Astrocyte (in vitro differentiated cells and primary cell): ENCODE results near the gene SMIM14.

Experiments
- EZH2 ChIP-seq: IDR thresholded peaks from 2 replicates; pipeline ENCODE4 v1.6.1; 2012; ENCODE audit warnings: mild to moderate bottlenecking, low read length, inconsistent platforms; ENCODE audit not compliant: insufficient read depth
- TF ChIP-seq, protein P1 (sequence below): IDR thresholded peaks from 2 replicates; pipeline ENCODE4 v1.5.1; 2011; ENCODE audit warnings: low read depth, mild to moderate bottlenecking, inconsistent platforms, low read length, moderate library complexity; ENCODE audit not compliant: insufficient read depth

DNA sequence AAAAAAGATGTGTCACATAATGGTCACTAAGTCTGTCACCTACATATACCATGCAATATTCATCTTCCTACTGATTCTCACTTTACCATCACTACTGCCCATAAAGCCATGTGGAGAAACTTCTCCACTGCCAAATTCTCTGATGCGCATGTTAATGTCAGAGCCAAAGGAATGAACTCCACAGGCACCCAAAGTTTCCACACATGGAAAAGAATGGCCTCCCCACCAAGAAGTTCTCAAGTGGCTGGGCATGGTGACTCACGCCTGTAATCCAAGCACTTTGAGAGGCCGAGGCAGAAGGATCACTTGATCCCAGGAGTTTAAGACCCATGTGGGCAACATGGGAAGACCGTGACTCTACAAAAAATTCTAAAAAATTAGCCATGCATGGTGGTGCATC is 67.6 kb downstream of the SMIM14 start:
- TF ChIP-seq, protein P1, sequence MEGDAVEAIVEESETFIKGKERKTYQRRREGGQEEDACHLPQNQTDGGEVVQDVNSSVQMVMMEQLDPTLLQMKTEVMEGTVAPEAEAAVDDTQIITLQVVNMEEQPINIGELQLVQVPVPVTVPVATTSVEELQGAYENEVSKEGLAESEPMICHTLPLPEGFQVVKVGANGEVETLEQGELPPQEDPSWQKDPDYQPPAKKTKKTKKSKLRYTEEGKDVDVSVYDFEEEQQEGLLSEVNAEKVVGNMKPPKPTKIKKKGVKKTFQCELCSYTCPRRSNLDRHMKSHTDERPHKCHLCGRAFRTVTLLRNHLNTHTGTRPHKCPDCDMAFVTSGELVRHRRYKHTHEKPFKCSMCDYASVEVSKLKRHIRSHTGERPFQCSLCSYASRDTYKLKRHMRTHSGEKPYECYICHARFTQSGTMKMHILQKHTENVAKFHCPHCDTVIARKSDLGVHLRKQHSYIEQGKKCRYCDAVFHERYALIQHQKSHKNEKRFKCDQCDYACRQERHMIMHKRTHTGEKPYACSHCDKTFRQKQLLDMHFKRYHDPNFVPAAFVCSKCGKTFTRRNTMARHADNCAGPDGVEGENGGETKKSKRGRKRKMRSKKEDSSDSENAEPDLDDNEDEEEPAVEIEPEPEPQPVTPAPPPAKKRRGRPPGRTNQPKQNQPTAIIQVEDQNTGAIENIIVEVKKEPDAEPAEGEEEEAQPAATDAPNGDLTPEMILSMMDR: no peak
- TF ChIP-seq EZH2: no peak
